CD14-positive monocyte (primary cell): ENCODE results near the gene ZC3HAV1. TPM values are rescaled to one million over a fixed set of nuclear protein-coding genes. Genes with fewer than 3 reads are reported as not detected.

Experiments used
- DNase-seq, 3 donors: peaks; one replicate each; pipeline ENCODE4 v3.0.0-alpha.2; 2011 to 2022
- H2AFZ ChIP-seq: 2 replicates; pipeline ENCODE4 v1.6.0; 2012; ENCODE audit warnings: mild to moderate bottlenecking, low read depth, low read length, inconsistent platforms; ENCODE audit not compliant: insufficient read depth, poor library complexity, severe bottlenecking
- H3K27ac ChIP-seq, 2 donors: 1 replicate in 1 of 2; 2 replicates in 1 of 2; pipeline ENCODE4 v1.5.1; 2012 to 2013; ENCODE audit warnings: low read length in 2 of 2, control low read depth in 1 of 2, inconsistent platforms in 1 of 2, low read depth in 1 of 2, mild to moderate bottlenecking in 1 of 2
- H3K27me3 ChIP-seq, 2 donors: one replicate each; pipeline versions ENCODE4 v1.6.0 to v1.6.1; 2011 to 2013; ENCODE audit warnings: low read length in 2 of 2; ENCODE audit not compliant: control insufficient read depth in 2 of 2, insufficient read depth in 2 of 2
- H3K36me3 ChIP-seq, 2 donors: replicated peaks in 1 of 2; 1 replicate in 1 of 2; 2 replicates in 1 of 2; pipeline versions ENCODE4 v1.5.1 to v1.6.1; 2012 to 2013; ENCODE audit warnings: low read length in 2 of 2, control low read depth in 1 of 2, inconsistent platforms in 1 of 2, mild to moderate bottlenecking in 1 of 2; ENCODE audit not compliant: insufficient read depth in 2 of 2, control insufficient read depth in 1 of 2
- H3K4me1 ChIP-seq, 2 donors: 1 replicate in 1 of 2; 2 replicates in 1 of 2; pipeline versions ENCODE4 v1.5.1 to v1.6.1; 2012 to 2013; ENCODE audit warnings: low read length in 2 of 2, control low read depth in 1 of 2, inconsistent platforms in 1 of 2, mild to moderate bottlenecking in 1 of 2, moderate library complexity in 1 of 2; ENCODE audit not compliant: insufficient read depth in 2 of 2, control insufficient read depth in 1 of 2
- H3K4me2 ChIP-seq: replicated peaks from 2 replicates; pipeline ENCODE3; 2012; ENCODE audit warnings: low read length, moderate library complexity, mild to moderate bottlenecking; ENCODE audit not compliant: poor library complexity, severe bottlenecking; ENCODE audit errors: extremely low read depth
- H3K4me3 ChIP-seq, 3 experiments: fragments of 200-600 bp in 1 of 3; sonication (generic) in 1 of 3; replicated peaks in 1 of 3; 1 replicate in 2 of 3; 2 replicates in 1 of 3; pipeline ENCODE4 v1.5.1; 2011 to 2013; ENCODE audit warnings: low read length in 3 of 3, mild to moderate bottlenecking in 3 of 3, control low read depth in 2 of 3, low read depth in 2 of 3, inconsistent platforms in 1 of 3, moderate library complexity in 1 of 3
- H3K79me2 ChIP-seq: 2 replicates; pipeline ENCODE4 v1.6.0; 2012; ENCODE audit warnings: mild to moderate bottlenecking, control low read depth, inconsistent platforms, low read length, moderate library complexity; ENCODE audit not compliant: insufficient read depth
- H3K9ac ChIP-seq: 2 replicates; pipeline ENCODE4 v1.6.0; 2017; ENCODE audit warnings: low read length, mild to moderate bottlenecking; ENCODE audit not compliant: insufficient read depth, poor library complexity, severe bottlenecking
- H3K9me3 ChIP-seq, 2 donors: replicated peaks in 1 of 2; 1 replicate in 1 of 2; 2 replicates in 1 of 2; pipeline versions ENCODE4 v1.5.1 to v1.6.1; 2012 to 2013; ENCODE audit warnings: low read length in 2 of 2, control low read depth in 1 of 2; ENCODE audit not compliant: control insufficient read depth in 1 of 2, insufficient read depth in 1 of 2
- H4K20me1 ChIP-seq: 2 replicates; pipeline ENCODE4 v1.6.0; 2012; ENCODE audit warnings: mild to moderate bottlenecking, low read length, control low read depth, moderate library complexity; ENCODE audit not compliant: insufficient read depth
- H3K27ac Mint-ChIP-seq, 7 donors: one replicate each; pipeline ENCODE4 v1.8.0; 2020; ENCODE audit warnings: mild to moderate bottlenecking in 7 of 7, mixed read lengths in 7 of 7, moderate library complexity in 6 of 7, inconsistent platforms in 2 of 7
- H3K27me3 Mint-ChIP-seq, 3 donors: one replicate each; pipeline ENCODE4 v1.8.0; 2021 to 2022; ENCODE audit warnings: low read depth in 3 of 3, mild to moderate bottlenecking in 3 of 3, mixed read lengths in 3 of 3, moderate library complexity in 3 of 3, inconsistent platforms in 1 of 3
- H3K36me3 Mint-ChIP-seq, 2 donors: one replicate each; pipeline ENCODE4 v1.8.0; 2020; ENCODE audit warnings: mixed read lengths in 2 of 2, inconsistent platforms in 1 of 2, mild to moderate bottlenecking in 1 of 2
- H3K4me1 Mint-ChIP-seq: one replicate; pipeline ENCODE4 v1.8.0; 2020; ENCODE audit warnings: mild to moderate bottlenecking, mixed read lengths
- H3K4me3 Mint-ChIP-seq, 2 donors: one replicate each; pipeline ENCODE4 v1.8.0; 2020; ENCODE audit warnings: mild to moderate bottlenecking in 2 of 2, mixed read lengths in 2 of 2, moderate library complexity in 1 of 2
- H3K9me3 Mint-ChIP-seq, 7 donors: one replicate each; pipeline ENCODE4 v1.8.0; 2020 to 2022; ENCODE audit warnings: mixed read lengths in 7 of 7, mild to moderate bottlenecking in 6 of 7, moderate library complexity in 6 of 7, inconsistent platforms in 2 of 7
- CTCF ChIP-seq: fragments of 200-600 bp; IDR thresholded peaks from one replicate; pipeline ENCODE4 v1.8.0; 2022; ENCODE audit warnings: antibody characterized with exemption, mild to moderate bottlenecking
- WGBS: methylation state at CpG from one replicate; pipeline ENCODE4 v1.1.5; 2013; ENCODE audit warnings: missing lambda C conversion rate; ENCODE audit not compliant: insufficient coverage; 5-methylcytosine and 5-hydroxymethylcytosine counted together
- intact Hi-C, 2 donors: fragments of 100-400 bp; cut with micrococcal nuclease; formaldehyde crosslinking; loops; one replicate each; pipeline versions ENCODE4 v1.15.0 to v1.15.1; 2023
- polyA plus RNA-seq, 3 donors: library from polyadenylated mRNA; depleted of rRNA in 1 of 3; unstranded in 2 of 3; stranded (reverse) in 1 of 3; fragments of 300-500 nt in 2 of 3; fragments of >200 nt in 1 of 3; fragmentation: Illumina TruSeq in 2 of 3; gene quantifications; 1 replicate in 2 of 3; 2 replicates in 1 of 3; pipeline ENCODE4 v1.2.3, GENCODE V29; 2012 to 2021

ZC3HAV1 gene
- polyA plus RNA-seq, 3 donors, result 20.7 to 30.2 (median 21.2) TPM

- H3K4me3 ChIP-seq, result no peak overlapping the region
- no peaks in the 10 kb centered on the region for H3K79me2 ChIP-seq
- H3K27me3 ChIP-seq, result no peaks in the 10 kb centered on the region
- peak overlapping the region in 1 of 7 donors; percentile 48 for H3K27ac Mint-ChIP-seq
- H3K27me3 Mint-ChIP-seq, result no peaks in the 10 kb centered on the region
- H3K9me3 ChIP-seq, result no peaks in the 10 kb centered on the region
- no peaks in the 10 kb centered on the region for H3K9me3 Mint-ChIP-seq
- peaks cover 79 to 94% of the 10 kb centered on the region in 2 donors for H3K36me3 Mint-ChIP-seq
- H3K36me3 ChIP-seq, result peaks cover 83 to 92% of the 10 kb centered on the region in 2 donors
- no peak overlapping the region for H3K9ac ChIP-seq
- DNase-seq, result no peak
- intact Hi-C loops, result no loop called here
- no peak overlapping the region for H3K4me2 ChIP-seq
- H4K20me1 ChIP-seq, result peaks cover 26% of the 10 kb centered on the region
- TF ChIP-seq CTCF, result no peak
- no peak overlapping the region for H2AFZ ChIP-seq
- H3K4me3 Mint-ChIP-seq, result no peak overlapping the region
- no CpG with 5 or more reads among the region's 1 CpG for WGBS
- peaks cover 10% of the 10 kb centered on the region for H3K4me1 Mint-ChIP-seq
- H3K4me1 ChIP-seq, result peaks cover 0 to 5% of the 10 kb centered on the region in 2 donors
- H3K27ac ChIP-seq, result no peak overlapping the region
Measured at GRCh38 chr7:139049936-139050335, 59.6 kb downstream of the ZC3HAV1 start.

- intact Hi-C loops, result no loop called here
- Histone ChIP-seq H3K79me2 (no peaks in the 10 kb centered on the region), H4K20me1 (peaks cover 20% of the 10 kb centered on the region), H2AFZ (no peak overlapping the region), H3K27me3 (no peaks in the 10 kb centered on the region), H3K4me1 (peaks cover 0 to 8% of the 10 kb centered on the region in 2 donors), H3K9ac (no peak overlapping the region), H3K4me3 (no peak overlapping the region), H3K4me2 (no peak overlapping the region), H3K27ac (no peak overlapping the region), H3K9me3 (no peaks in the 10 kb centered on the region), H3K36me3 (peaks cover 77 to 90% of the 10 kb centered on the region in 2 donors)
- peaks cover 78 to 92% of the 10 kb centered on the region in 2 donors for H3K36me3 Mint-ChIP-seq
- H3K27ac Mint-ChIP-seq, result peak overlapping the region in 3 of 7 donors; percentile 37 to 57 (median 47)
- WGBS, result 78% methylated on average over 4 of the region's 7 CpGs
- H3K4me3 Mint-ChIP-seq, result no peak overlapping the region
- no peaks in the 10 kb centered on the region for H3K27me3 Mint-ChIP-seq
- H3K9me3 Mint-ChIP-seq, result no peaks in the 10 kb centered on the region
- no peak for DNase-seq
- peaks cover 18% of the 10 kb centered on the region for H3K4me1 Mint-ChIP-seq
- TF ChIP-seq CTCF, result no peak
Measured at GRCh38 chr7:139049111-139049510, 60.4 kb downstream of the ZC3HAV1 start.
